NOMO-1 (cell line): ENCODE results near the gene GNG12.

ENCODE experiments used
- DNase-seq, 2 experiments: peaks; one replicate each; lab custom pipeline; 2025; ENCODE audit not compliant: unreplicated experiment in 2 of 2; lab: John Stamatoyannopoulos, UW

The GNG12 gene

DNA sequence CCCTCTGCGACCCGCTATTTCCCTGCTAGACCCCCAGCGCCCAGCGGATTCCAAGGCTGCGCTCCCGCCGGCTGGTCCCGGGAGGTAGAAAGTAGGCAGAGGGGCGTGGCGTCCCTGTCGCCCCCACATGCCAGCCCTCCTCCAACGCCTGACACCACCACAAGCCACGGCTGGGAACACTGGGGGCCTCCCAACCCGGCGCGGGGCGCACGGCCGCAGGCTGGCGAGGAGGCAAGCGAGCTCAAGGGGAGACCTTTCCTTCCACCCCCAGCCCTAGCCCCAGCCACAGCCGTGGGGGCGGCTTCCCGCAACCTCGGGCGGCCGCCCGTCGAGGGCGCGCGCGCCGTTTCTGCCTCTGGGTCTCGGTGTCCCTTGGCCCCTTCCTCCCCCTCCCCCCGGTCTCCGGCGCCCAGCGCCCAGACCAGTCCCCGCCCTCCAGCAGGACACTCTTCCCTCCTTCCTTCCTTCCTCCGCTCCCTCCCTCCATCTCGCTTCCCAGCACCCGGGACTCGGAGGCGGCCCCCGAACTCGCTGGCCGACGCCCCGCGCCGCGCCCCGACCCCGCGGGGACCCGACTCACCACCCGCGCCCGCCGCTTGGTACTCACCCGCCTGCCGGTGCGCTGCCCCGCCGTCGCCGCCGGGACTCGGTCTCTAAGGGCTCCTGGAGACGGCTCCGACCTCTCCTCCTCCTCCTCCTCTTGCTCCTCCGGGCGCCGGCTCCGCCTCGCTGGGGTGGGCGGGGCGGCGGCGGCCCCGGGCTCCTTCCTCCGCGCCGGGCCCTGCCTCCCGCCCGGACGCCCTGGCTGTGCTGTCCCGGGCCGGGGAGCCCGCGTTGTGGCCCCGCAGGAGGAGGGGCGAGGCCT lies at the start of gene GNG12:
TSS of gene GNG12 (minus strand) at position 731 of the 865 bp plus-strand sequence. CDS start 125,781 bp downstream, outside the sequence.
- no peak for DNase-seq

DNA sequence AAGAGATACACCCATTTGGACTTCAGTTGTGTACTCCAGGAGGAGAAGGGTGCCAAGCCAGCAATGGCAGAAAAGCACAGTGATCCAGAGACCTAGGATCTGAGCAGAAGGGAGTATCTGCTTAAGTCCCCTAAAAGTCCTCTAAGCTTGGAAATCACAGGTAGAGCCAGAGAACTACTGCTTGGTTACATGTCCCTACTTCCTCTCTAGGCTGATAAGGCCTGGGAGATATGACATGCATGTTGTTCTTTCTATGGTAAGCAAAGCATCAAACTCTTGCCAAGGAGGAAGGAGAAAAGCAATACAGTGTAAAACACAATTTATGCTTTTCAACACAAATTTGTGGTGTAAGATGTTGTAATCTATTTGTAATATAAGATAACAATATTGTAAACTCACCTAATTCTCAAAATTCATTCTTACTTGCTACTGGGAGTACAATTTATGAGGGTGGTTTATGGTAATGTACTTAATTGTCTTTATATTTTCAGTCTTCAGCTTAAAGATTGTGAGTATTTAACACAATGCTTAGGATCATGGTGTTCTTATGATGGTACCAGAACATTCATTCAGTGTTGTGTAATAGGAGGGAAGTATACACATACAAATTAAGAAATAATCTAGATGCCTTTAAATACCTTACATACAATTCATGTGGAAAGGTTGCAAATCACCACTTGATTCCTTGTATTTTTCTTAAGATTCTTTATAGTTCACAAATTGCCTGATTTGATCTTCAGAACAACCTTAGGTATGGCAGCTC lies 49.1 kb upstream of the GNG12 start:
- no peak for DNase-seq

- DNase-seq = no peak
These were observed 46.9 kb upstream of the GNG12 start for GRCh38 chr1:67880056-67880601.

GRCh38 chr1:67879485-67879884 lies 46.2 kb upstream of the GNG12 start:
- no peak for DNase-seq

DNA sequence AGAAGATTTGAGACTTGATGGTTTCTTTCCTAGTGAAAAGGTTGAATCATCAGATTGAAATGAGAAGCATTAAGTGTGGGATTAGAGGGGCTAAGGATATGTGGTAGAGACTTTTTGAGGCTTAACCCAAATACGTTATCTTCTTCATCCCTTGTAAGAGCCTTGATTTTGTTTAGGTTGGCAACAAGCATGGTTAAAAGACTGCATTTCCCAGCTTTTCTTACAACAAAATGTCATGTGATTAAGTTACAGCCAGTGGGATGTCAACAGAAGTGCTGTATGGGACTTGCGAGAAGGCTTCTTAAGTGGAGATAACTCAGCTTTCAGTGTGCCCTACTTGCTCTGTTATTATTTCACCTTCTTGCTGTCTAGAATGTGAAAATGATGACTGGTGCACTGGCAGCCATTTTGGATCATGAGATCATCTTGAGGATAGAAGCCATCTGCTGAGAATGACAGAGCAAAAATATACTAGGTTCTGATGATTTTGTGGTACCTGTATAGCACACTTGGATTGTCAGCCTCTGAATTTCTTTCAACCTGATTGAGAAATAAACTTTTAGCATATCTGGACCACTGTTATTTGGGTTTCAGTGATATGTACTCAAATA lies 41.3 kb upstream of the GNG12 start:
- DNase-seq = no peak

GRCh38 chr1:67869233-67869632 lies 36.0 kb upstream of the GNG12 start:
- no peak for DNase-seq

- DNase-seq = no peak
These were observed 30.4 kb upstream of the GNG12 start for GRCh38 chr1:67863637-67864036.

GRCh38 chr1:67862685-67863084 lies 29.4 kb upstream of the GNG12 start:
- no peak for DNase-seq

GRCh38 chr1:67861856-67862516 lies 28.7 kb upstream of the GNG12 start:
- DNase-seq = no peak

GRCh38 chr1:67860776-67861175 lies 27.5 kb upstream of the GNG12 start:
- DNase-seq = no peak

DNA sequence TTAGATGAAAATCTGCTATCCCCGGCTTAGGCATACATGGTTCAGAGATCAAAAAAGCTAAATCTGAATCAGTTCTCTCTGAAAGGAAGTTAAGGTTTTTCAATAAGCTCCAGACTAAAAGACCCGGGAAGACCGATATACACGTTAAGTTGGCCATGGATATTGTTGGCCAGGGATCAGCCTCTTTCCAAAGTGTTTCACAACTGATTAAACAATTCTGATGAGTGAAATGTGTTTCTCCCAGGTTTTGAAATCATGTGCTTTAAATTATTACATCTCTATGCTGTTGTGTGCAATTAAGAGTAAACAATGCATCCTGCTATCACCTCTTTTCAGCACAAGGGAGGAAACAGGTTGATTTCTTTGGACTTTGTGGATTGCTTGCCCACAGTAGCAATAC lies 23.7 kb upstream of the GNG12 start:
- no peak for DNase-seq

- DNase-seq = no peak
These were observed 22.7 kb upstream of the GNG12 start for GRCh38 chr1:67855961-67856360.

GRCh38 chr1:67855444-67855843 lies 22.2 kb upstream of the GNG12 start:
- DNase-seq = no peak

DNA sequence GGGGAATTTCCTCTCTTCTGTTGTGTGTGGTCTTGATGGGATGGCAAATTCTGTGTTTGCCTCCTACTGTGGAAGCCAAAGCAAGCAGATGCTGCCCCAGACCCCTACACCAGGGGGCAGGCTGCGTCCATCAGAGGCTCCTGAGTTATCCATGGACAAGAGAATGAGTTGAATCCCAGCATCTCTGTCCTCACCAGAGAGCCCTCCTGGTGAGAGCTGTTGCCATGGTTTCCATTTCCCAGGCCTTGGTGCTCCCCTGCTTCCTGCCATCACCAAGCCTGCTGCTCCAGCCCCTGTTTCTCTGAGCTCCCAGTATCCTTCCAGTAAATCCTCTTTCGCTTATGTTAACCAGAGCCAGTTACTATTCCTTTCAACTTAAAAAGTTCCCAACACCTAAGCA lies 20.4 kb upstream of the GNG12 start:
- DNase-seq = no peak

- DNase-seq = no peak
These were observed 18.5 kb upstream of the GNG12 start for GRCh38 chr1:67851800-67852199.

DNA sequence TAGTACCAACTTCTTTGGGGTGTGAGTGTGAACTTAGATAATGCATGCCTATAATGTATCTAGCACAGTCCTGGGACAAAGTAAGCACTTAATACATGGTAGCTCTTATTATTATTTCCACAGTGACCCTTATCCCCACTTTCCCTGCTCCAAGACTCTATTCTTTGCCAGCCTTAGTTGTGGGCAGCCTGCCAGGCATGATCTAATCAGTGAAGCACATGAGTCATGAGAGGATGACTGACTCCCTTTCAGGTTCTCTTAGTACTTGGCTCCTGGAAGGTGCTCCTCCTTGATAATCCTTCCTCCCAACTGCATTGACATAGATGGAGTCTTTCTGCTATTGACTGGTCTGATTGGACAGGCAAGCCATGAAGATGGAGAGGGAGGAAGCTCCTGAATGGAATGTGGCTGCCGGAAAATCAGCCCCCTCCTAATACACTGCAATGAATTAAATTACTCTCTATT lies 17.4 kb upstream of the GNG12 start:
- no peak for DNase-seq

DNA sequence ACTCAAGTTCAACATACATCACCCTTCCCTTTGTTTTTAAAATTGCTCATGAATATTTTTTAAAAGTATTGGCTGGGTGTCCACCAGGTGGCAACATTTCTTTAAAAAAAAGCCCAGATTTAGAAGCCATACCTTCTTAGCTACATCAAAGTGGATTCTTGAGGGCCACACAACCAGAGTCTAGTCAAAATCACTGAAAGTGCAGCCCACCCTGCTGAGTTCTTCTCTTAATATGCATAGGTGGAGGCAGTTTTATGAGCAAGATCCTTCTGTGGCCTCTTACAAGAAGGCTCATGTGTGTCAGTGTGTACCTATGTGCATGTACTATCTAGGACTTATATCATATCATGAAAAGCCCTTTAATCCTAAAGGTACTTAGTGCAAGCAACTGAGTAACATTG lies 16.9 kb upstream of the GNG12 start:
- peak in 1 of 2 experiments; percentile 11 for DNase-seq

GRCh38 chr1:67847466-67847865 lies 14.2 kb upstream of the GNG12 start:
- DNase-seq = no peak

DNA sequence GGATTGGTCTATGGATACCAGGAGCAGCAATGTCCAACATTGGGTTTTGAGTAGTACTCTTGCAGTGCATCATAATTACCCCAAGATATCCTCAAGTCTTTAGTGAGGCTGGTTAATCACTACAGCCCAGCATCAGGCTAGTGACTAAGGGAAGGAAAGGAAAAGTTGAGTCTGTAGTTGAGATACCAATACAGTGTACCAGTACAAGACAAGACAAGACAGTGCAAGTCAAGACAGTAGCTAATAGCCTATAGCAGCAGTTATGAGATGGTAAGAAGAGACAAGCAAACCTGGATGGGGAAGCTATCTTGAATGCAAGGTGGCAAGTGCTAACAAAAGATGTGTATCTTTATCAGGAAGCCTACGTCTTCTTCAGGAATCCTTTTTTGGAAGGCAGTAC lies 13.3 kb upstream of the GNG12 start:
- no peak for DNase-seq

DNA sequence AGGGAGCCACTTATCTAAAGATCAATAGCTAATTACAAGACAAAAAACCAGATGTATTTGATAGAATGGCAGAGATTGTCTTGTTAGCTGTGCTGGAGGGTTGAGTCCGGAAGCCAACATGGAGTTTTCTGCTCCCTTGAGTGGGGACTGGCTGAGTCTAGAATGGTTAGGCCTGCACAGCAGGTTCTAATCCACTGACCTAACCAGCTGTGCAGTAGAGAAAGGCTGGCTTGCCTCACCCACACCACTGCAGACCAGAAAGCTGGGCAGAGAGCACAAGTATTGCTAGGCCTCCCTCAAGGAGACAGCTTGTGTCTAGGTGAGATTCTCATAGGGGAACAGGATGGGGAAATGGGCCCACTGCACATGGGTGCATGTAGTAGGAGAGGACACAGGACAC lies 11.7 kb upstream of the GNG12 start:
- DNase-seq = no peak

- no peak for DNase-seq
These were observed 10.5 kb upstream of the GNG12 start for GRCh38 chr1:67843746-67844145.
